Left ventricle myocardium superior (tissue), 1 donor: ENCODE results near the gene BCKDHB. TPM values are rescaled to one million over a fixed set of nuclear protein-coding genes. Genes with fewer than 3 reads are reported as not detected.
"Not testable (repeated sequence)": the region's sequence is repeated elsewhere in the genome, so short reads cannot be mapped to it uniquely, and the experiment has no call there.

Experiments
- ATAC-seq: fragments of 200-7000 bp; cut with Tn5 transposase; one replicate; pipeline ENCODE4 v1.9.1; 2020; ENCODE audit warnings: mild to moderate bottlenecking, moderate library complexity
- DNase-seq: peaks from one replicate; pipeline ENCODE4 v3.0.0-alpha.2; 2020
- intact Hi-C: fragments of 100-400 bp; cut with micrococcal nuclease; formaldehyde crosslinking; loops from one replicate; pipeline ENCODE4 v1.11.0; 2022
- long read RNA-seq: library from polyadenylated mRNA; unstranded; transcript quantifications from one replicate; pipeline ENCODE4 v2.0.0, GENCODE V29; 2021
- total RNA-seq: library from RNA; stranded (reverse); fragmentation: NEBNext Ultra II Directional; extraction: Animal tissue kit (Norgen Biotek cat#: 25700); gene quantifications from one replicate; pipeline ENCODE4 v1.2.1, GENCODE V29; 2021
- donor health status: DM: no; HTN: yes; CAD: no; lungs with severe emphysema.

The BCKDHB gene
- total RNA-seq = 24.3 TPM
- long read RNA-seq, transcript BCKDHB-201 (10 exons, 3,692 nt) = minor isoform, 7 of 47 reads
- long read RNA-seq, transcript BCKDHB-202 (11 exons, 1,514 nt) = major isoform, 24 of 47 reads
- long read RNA-seq, partial matches to known transcripts = 5 of 47 reads
- long read RNA-seq, other reads (novel, unspliced or antisense) = 10 of 47 reads

DNA sequence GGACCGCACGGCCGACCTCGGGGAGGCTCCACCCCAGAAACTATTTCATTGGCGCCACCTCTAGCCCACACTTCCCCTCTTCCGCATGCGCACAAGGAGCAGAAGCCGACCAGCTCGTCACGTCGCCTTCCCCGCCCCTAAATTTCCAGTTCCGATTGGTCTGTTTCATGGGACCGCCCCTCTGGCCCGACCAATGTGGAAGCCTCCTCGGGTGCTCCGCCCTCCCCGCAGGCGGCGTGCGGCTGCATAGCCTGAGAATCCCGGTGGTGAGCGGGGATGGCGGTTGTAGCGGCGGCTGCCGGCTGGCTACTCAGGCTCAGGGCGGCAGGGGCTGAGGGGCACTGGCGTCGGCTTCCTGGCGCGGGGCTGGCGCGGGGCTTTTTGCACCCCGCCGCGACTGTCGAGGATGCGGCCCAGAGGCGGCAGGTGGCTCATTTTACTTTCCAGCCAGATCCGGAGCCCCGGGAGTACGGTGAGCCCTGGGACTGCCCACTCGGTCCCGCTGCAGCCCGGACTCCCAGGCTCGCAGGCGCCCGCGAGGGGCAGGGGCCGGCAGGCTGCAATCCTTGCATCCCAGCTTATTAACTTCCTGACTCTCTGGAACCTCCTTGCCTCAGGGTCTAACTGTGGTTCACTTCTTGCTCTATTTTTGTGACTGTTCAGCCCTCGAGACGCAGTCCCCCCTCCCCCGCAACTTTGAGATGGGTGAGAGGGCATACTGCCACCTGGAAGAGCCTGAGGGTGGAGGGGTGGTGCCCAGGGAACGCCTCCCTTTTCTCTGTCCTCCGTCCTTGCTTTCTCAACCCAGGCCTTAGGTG, at the start of gene BCKDHB:
Gene BCKDHB, plus strand, starts transcription at position 254 of the 818 bp plus-strand sequence. Its CDS starts 23 bp downstream, at position 277.
- DNase-seq = peak; percentile 98
- intact Hi-C loops = no loop called here
- peak; percentile 100 for ATAC-seq

DNA sequence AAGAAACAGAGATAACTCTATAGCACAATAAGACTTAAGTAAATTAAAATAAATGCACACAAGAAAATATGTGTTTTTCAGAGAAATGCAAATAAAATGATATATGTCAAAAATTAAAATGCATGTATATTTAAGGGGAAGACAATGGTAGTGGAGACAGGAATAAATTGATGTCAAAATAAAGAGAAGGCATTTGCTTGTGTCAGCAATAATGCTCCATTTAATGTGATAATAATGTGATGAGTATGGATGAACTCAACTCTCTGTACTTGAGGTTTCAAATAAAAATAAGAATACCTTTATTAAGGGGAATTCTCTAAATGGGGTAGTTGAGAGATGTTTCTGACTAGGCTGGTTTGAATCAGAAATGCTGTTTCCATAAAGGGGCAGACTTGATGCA, 45.7 kb upstream of the BCKDHB start:
- intact Hi-C loops = no loop called here
- DNase-seq (no peak), ATAC-seq (no peak)

DNA sequence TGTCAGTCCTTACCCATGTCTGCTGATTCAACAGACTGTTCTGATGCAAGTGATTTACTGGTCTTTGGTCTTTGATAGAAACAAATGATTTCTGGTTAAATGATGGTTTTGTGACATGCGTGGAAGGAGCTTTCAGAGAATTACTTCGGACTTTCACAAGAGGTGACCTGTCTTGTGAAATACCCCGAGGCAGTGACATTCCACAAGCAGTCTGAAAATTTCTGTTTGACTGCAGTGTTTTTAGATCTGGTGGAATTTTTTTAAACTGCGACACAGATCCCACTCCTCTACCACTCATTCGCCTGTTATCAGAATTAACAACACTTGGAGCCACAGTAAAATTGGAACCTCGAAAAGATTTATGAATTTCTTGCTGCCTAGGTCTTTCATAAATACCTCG, 38.3 kb upstream of the BCKDHB start:
- intact Hi-C loops, DNase-seq, ATAC-seq: not testable (repeated sequence)

DNA sequence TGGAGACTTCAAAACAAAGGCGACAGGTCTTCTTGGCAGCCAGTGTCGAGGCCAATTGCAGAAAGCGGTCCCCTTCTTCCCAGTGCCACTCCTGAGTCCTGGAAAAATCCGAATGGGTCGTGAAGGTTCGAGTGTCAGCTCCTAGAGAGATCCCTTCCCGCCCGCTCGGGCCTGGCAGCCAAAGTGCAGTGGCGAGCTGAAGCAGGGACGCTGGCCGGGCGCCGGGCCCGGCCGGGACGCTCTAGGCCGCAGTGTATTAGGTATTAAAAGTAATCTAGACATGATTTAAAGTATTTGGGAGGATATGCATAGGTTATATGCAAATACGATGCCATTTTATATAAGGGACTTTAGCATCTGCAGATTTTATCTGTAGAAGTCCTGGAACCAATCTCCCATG, 36.0 kb upstream of the BCKDHB start:
- DNase-seq, ATAC-seq, intact Hi-C loops: not testable (repeated sequence)

GRCh38 chr6:80077067-80077466, 29.4 kb upstream of the BCKDHB start:
- intact Hi-C loops = no loop called here
- DNase-seq = no peak
- ATAC-seq = no peak

GRCh38 chr6:80088637-80089036, 17.8 kb upstream of the BCKDHB start:
- no peak for DNase-seq
- intact Hi-C loops = loop anchor here (10.0 kb wide), 1 partner anchor 294 kb away; no protein-coding TSS in a partner anchor
- no peak for ATAC-seq

DNA sequence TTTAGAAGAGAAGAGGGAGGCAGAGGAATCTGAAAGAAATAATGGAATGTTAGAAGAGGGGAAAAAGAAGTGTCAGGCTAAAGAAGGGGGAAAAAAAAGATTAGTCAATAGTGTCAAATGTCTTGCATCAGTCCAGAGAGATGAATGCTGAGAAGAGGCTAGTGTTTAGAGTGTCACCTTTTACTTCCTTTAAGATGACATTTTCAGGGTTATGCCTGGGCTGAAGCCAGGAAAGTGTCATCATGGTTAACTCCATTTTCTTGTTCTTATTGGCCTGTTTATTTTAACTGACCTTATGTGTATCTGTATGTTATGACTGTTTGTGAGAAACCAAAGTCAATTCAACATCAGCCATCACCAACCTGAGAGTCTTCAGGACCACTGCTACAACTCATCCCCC, 15.0 kb upstream of the BCKDHB start:
- intact Hi-C loops = no loop called here
- ATAC-seq (no peak), DNase-seq (no peak)

- intact Hi-C loops = no loop called here
- ATAC-seq = no peak
- no peak for DNase-seq
Measured at GRCh38 chr6:80094017-80094416, 12.5 kb upstream of the BCKDHB start.

- intact Hi-C loops = loop anchor here (5.0 kb wide), 1 partner anchor 318 kb away; no protein-coding TSS in a partner anchor
Measured at GRCh38 chr6:80095600-80095999, 10.9 kb upstream of the BCKDHB start.

DNA sequence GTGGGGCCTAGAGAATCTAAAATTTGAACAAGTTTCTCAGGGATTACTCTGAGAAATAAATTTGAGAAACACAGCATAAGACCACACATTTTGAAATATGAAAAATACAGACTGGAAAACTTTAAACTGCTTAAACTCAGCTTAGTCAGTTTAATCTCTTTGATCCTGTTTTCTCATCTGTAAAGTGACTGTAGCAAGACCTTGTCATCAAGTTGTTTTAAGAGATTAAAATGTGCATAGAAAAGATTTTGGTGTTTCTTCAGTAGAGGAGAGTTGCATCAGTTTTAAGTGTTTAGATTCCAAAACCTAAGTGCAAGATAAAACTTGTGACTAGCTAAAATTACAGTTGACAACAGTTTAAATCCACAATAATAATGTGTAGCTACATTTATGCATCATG, 8.1 kb upstream of the BCKDHB start:
- no peak for ATAC-seq
- intact Hi-C loops = loop anchor here (5.0 kb wide), 1 partner anchor 321 kb away; no protein-coding TSS in a partner anchor
- no peak for DNase-seq

More at GRCh38 chr6:80095600-80095999, 10.9 kb upstream of the BCKDHB start:
- no peak for ATAC-seq
- no peak for DNase-seq

DNA sequence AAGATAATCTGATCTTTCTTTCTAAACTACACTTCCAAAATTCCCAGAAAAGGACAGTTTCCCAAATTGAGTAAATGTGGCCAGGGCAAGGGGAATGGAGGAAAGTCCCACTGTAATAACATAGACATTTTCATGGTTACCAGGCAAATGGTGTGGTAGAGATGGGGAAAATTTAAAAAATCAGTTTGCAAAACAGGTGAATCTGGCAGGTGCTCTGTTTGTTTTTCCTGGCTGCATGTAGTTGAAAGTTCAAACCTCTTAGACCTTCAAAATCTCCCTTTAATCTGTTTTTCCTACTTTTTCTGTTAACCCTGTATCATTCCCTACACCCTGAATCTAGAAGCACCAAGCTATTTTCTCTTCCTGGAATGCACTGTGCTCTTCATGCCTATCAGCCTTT, 2.0 kb upstream of the BCKDHB start:
- intact Hi-C loops = no loop called here
- DNase-seq = no peak
- ATAC-seq = no peak

- no peak for DNase-seq
- ATAC-seq = no peak
- intact Hi-C loops = no loop called here
Measured at GRCh38 chr6:80105972-80106417, 476 bp upstream of the BCKDHB start.

GRCh38 chr6:80122576-80122975, 16.1 kb downstream of the BCKDHB start:
- DNase-seq, intact Hi-C loops, ATAC-seq: not testable (repeated sequence)

DNA sequence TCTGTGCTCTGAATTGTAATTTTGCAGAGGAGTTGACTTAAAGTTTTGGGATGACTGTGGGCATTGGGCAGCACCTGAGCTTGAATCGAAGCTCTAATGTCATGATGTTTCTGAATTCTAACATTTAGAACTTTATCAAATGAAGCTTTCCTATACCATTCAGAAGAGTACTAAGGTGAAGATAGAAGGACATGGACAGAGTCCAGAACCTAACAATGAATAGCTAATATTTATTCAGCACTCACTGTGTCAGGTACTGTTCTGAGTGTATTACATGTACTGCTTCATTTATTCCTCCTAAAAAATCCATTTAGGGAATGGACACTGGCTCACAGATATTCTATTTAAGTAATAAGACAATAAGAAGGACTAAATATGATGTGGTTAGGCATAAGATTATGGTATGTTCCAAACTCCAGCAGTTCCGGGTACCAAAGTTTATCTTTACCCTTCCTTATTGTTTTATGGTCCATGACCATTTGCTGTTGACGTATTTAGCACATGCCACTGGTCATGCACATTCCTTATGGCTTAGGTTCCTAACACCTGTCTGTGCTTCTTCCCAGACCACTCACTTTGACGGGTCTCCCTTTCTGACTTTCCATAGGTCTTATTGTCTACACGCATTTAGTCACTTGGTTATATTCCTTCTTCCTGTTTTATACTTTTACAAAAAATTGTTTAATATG, 20.3 kb downstream of the BCKDHB start:
- no peak for ATAC-seq
- DNase-seq = no peak
- intact Hi-C loops = no loop called here

DNA sequence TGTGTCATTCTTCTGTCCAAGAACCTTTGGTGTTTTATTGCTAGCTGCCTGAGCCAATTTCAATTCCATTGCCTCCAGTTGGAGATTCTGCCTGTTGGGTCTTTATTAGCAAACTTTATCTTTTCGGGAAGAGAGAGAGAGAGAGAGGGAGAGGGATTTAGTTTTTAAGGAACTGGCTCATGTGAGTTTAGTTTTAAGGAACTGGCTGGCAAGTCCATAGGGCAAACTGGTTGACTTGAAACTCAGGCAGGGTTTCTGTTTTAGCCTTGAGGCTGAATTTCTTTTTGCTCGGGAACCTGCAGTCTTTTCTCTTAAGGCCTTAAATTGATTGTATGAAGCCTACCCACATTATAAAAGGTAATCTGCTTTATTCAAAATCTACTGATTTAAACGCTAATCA, 23.0 kb downstream of the BCKDHB start:
- DNase-seq = no peak
- intact Hi-C loops = no loop called here
- ATAC-seq = no peak

GRCh38 chr6:80133020-80133419, 26.5 kb downstream of the BCKDHB start:
- peak; percentile 62 for ATAC-seq
- intact Hi-C loops = no loop called here

DNA sequence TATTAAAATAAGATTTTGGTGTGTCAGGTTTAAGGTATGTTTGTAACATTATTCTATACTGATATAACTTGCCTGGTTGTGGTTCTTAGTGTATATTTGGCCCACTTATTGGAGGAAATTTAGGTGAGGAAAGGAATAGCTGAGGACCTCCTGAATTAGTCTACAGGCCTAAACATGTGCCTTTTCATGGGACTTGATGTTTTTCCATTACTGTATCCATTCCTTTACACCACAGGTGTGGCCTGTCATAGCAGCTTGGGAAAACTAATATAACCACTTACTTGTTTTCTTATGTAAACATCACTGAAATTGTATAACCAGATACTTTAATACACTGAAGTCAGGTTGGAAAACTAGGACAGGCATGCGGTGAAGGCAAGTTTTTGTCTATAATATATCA, 27.6 kb downstream of the BCKDHB start:
- DNase-seq (no peak), ATAC-seq (no peak)
- intact Hi-C loops = no loop called here

More at GRCh38 chr6:80133020-80133419, 26.5 kb downstream of the BCKDHB start:
- DNase-seq = peak; percentile 51

- intact Hi-C loops = no loop called here
- no peak for ATAC-seq
- DNase-seq = no peak
Measured at GRCh38 chr6:80142586-80142985, 36.1 kb downstream of the BCKDHB start.

DNA sequence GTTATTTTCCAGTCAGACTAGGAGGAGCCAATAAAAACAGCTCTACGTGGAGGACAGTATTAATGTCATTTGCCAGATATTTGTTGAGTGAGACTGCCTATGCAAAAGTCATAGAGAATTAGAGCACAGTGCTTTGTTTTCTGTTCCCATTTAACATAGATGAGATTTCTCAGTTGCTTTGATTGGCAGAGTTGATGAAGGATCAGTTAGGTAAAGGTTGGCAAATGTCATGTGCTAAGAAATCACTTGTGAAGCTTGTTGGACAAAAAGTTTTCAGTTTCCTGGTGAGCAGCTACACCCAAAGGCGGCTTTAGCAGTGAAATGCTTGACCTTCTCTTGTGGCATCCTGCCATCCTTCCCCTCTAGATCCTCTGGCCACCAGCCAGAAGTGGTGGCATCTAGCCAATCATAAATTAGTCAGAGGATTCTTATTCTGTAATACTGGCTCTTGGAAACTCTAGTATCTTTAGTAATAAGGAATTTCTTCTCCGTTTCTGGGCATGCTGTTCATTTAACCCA, 37.0 kb downstream of the BCKDHB start:
- DNase-seq (peak; percentile 35), ATAC-seq (peak; percentile 69)
- intact Hi-C loops = no loop called here
